A549 treated with GW870086 at 1 μM for 4 hours (cell line): ENCODE measurements around the gene PCDH7. TPM values are rescaled to one million over a fixed set of nuclear protein-coding genes. Genes with fewer than 3 reads are reported as not detected.

Experiments used
- total RNA-seq: library from RNA; stranded (reverse); fragments of 200-300 nt; extraction: Qiagen RNA extraction; gene quantifications from 5 replicates; pipeline ENCODE4 v1.2.3, GENCODE V29; 2022; ENCODE audit warnings: low read depth

Gene PCDH7
- 0.07 to 0.19 TPM (median 0.12 TPM) in 4 of 5 replicates, not detected in the other for total RNA-seq

GRCh38 chr4:30720021-30720660 lies at the start of gene PCDH7:
Gene PCDH7, plus strand, starts transcription at chr4:30720369. Its CDS starts 1,054 bp downstream, at chr4:30721423.

